ENCODE measurements around the gene SNX18.
"Not testable (repeated sequence)": the region's sequence is repeated elsewhere in the genome, so short reads cannot be mapped to it uniquely, and the experiment has no call there.

Gene SNX18

DNA sequence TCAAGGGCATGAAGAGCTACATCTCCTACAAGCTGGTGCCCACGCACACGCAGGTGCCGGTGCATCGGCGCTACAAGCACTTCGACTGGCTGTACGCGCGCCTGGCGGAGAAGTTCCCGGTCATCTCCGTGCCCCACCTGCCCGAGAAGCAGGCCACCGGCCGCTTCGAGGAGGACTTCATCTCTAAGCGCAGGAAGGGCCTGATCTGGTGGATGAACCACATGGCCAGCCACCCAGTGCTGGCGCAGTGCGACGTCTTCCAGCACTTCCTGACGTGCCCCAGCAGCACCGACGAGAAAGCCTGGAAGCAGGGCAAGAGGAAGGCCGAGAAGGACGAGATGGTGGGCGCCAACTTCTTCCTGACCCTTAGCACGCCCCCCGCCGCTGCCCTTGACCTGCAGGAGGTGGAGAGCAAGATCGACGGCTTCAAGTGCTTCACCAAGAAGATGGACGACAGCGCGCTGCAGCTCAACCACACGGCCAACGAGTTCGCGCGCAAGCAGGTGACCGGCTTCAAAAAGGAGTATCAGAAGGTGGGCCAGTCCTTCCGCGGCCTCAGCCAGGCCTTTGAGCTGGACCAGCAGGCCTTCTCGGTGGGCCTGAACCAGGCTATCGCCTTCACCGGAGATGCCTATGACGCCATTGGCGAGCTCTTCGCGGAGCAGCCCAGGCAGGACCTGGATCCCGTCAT lies 1.4 kb downstream of the SNX18 start:
- no peak for DNase-seq (ENCODE audit: low read depth in 2 of 2)

DNA sequence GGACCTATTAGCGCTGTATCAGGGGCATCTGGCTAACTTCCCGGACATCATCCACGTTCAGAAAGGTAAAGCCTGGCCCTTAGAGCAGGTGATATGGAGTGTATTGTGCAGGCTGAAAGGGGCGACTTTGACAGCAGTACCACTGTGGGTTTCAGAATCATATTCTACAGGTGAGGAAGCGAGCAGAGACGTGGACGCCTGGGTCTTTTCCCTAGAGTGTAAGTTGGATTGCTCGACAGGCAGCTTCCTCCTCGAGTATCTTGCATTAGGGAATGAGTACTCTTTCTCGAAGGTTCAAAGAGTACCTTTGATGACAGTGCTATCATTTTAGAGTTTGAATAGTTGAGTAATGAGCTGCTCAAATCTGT lies 1.9 kb downstream of the SNX18 start:
- no peak for DNase-seq (ENCODE audit: low read depth in 2 of 2)

DNA sequence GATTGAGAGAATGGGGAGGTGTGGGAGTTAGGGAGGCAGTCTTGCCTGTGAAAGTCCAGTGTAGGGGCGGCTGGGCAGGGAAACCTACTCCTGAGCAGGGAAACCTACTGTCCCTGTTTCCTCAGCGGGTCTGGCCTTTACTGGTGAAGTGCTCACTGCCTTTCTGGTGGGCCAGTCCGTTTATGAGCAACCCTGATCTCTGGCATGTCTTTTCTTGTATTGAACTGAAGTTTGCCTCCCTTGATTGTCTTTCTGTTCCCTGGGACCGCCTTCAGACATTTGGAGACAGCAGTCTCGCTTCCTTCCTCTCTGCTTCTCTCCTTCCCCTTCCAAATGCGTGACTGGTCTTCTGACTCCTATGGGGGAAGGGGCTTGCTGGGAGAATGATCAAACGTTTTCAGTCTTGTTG lies 2.9 kb downstream of the SNX18 start:
- DNase-seq (ENCODE audit: low read depth in 2 of 2), result no peak

DNA sequence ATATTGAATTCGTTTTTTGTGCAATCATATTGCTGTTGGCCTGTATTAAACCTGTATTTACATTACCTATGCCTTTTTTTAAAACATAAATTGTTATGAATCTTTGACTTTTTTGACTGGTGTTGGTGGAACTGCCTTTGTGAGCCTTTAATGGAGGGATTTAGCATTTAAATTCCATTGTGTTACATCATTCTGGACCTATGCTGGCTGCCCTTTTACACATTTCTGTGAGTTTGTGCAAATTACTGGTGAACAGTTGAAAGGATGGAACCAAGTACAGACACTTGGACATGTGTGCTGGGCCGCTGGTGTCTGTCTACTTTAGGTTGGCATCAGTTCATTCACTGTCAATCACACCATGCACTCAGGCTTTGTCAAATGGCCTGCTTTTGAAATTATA lies 3.4 kb downstream of the SNX18 start:
- DNase-seq (ENCODE audit: low read depth in 2 of 2), result no peak

GRCh38 chr5:54521856-54522479 lies 4.4 kb downstream of the SNX18 start:
- no peak for DNase-seq (ENCODE audit: low read depth in 2 of 2)

- no peak for DNase-seq (ENCODE audit: low read depth in 2 of 2)
Measured at GRCh38 chr5:54523534-54523933, 6.0 kb downstream of the SNX18 start.

GRCh38 chr5:54524082-54524481 lies 6.5 kb downstream of the SNX18 start:
- no peak for DNase-seq (ENCODE audit: low read depth in 2 of 2)

GRCh38 chr5:54524704-54525103 lies 7.1 kb downstream of the SNX18 start:
- DNase-seq (ENCODE audit: low read depth in 2 of 2), result no peak

DNA sequence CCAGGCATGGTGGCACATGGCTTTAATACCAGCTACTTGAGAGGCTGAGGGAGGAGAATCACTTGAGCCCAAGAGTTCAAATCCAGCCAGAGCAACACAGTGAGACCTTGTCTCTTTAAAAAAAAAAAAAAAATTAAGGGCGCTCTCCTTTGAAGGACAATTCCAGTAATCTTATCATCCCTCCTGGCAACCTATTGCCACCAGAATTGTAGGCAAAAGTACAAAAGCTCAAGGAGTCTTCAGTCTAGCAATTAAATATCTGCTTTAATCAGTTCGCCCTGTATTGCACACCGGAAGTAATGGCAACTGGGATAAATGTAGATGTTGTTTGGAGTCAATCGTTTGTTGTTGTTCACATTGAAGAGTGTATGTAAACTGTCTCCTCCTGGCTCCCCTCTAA lies 7.7 kb downstream of the SNX18 start:
- no peak for DNase-seq (ENCODE audit: low read depth in 2 of 2)

- DNase-seq (ENCODE audit: low read depth in 2 of 2), result no peak
Measured at GRCh38 chr5:54525692-54526091, 8.1 kb downstream of the SNX18 start.

- DNase-seq (ENCODE audit: low read depth in 2 of 2), result no peak
Measured at GRCh38 chr5:54526604-54527288, 9.2 kb downstream of the SNX18 start.

DNA sequence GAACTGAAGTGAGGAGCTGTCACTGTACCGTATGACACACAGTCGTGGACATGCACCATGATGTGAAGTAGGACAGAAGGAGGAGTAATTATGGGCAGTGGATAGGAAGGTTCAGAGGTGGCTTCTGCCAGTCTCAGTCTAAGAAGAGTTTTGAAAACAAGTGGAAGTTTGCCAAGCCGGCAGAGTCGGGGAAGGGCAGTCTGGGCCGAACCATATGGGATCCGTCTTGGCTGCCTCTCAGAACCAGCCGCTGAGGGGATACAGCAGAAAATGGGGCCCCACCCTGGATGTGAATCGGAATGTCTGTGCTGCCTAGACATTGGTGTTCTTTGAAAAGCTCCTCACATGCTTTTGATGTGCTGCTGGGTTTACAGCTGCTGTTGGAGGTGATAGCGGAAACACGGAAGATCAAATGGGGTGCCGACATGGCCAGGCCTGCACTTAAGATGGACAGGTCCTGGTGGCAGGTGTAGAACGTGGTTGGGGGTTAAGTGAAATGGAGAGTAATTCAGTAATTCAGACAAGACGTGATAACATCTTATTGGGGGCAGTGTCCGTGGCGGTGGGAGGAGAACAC lies 11.2 kb downstream of the SNX18 start:
- no peak for DNase-seq (ENCODE audit: low read depth in 2 of 2)

DNA sequence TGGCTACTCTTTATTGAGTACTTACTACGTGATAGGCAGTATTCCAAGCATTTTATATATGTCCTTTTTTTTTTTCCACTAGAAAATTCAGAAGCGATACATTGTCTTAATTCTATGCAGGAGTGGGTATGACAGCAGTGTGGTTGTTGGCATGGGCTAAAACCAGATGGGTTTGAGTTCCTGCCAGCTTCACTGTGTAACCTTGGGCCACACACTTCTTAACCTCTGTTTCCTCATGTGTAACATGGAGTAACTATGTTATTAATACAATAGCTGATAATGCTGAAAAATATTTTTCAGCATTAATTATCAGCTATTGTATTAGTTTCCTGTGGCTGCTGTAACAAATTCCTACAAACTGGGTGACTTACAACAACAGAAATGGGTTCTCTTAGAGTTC lies 12.0 kb downstream of the SNX18 start:
- no peak for DNase-seq (ENCODE audit: low read depth in 2 of 2)

GRCh38 chr5:54531546-54531945 lies 14.0 kb downstream of the SNX18 start:
- DNase-seq (ENCODE audit: low read depth in 2 of 2), result no peak

GRCh38 chr5:54533541-54534190 lies 16.1 kb downstream of the SNX18 start:
- DNase-seq (ENCODE audit: low read depth in 2 of 2), result no peak

DNA sequence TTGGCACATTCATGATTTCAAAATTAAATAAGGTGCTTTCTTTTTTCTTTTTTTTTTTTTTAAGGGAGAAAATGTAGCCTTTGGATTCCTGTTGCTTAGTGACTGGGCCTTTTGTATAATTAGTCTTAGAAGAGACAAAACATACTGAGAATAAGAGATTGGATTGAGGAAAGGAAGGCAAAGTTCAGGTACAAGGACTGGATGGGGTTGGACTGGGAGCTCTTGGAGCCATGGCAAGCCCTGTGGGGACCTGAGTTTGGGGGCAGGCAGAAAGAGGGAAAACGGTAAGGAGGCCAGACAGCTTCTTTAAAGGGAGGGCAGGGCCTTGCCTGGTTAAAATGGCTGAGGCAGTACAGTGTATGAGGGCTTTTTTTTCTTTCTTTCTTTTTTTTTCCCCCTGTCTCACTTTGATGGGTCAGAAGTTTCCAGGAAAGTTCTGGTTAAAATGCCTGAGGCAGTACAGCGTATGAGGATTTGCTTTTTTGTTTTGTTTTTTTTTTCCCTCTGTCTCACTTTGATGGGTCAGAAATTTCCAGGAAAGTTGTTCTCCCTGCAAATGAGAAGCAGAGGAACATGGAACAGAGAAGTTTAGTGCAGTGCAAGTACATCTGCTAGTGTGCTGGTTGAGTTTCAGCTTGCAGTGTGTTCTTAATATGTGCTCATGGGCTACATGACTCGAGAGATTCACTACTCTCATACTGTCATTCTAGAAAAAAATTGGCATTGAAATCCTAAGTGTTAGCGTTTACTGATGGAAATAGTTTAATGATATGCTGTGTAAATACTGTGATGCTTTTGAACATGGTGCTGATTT lies 16.8 kb downstream of the SNX18 start:
- DNase-seq (ENCODE audit: low read depth in 2 of 2), result no peak

- DNase-seq (ENCODE audit: low read depth in 2 of 2), result no peak
Measured at GRCh38 chr5:54535149-54535844, 17.7 kb downstream of the SNX18 start.

- DNase-seq (ENCODE audit: low read depth in 2 of 2), result not testable (repeated sequence)
Measured at GRCh38 chr5:54536375-54536774, 18.8 kb downstream of the SNX18 start.

GRCh38 chr5:54536861-54537260 lies 19.3 kb downstream of the SNX18 start:
- not testable (repeated sequence) for DNase-seq (ENCODE audit: low read depth in 2 of 2)

GRCh38 chr5:54537725-54538124 lies 20.2 kb downstream of the SNX18 start:
- no peak for DNase-seq (ENCODE audit: low read depth in 2 of 2)

DNA sequence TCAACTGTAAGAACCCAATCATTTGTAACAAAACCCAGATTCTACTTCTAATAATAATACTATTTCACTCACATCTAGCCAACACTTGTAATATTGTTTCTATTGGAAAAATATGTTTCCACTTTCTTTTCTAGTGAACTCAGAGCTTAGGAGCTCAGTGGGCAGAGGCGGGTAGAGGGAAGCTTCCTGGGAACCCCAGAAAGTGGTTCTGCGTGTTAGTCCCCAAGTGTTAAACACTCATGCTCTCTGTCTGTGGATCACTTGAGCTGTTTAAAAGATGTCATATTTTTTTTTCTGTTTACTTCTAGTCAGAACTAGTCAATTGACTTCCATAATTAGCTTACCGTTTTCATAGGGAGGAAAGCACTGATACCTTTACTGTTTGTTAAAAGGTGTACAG lies 20.6 kb downstream of the SNX18 start:
- DNase-seq (ENCODE audit: low read depth in 2 of 2), result no peak
